ENCODE data around the gene CUBN.

CUBN gene

GRCh38 chr10:16919121-16919982, 210.3 kb downstream of the CUBN start:
- DNase-seq (ENCODE audit: low read depth, low spot score) = no peak

- DNase-seq (ENCODE audit: low read depth, low spot score) = no peak
Observed at GRCh38 chr10:16916496-16916895, 213.1 kb downstream of the CUBN start.

DNA sequence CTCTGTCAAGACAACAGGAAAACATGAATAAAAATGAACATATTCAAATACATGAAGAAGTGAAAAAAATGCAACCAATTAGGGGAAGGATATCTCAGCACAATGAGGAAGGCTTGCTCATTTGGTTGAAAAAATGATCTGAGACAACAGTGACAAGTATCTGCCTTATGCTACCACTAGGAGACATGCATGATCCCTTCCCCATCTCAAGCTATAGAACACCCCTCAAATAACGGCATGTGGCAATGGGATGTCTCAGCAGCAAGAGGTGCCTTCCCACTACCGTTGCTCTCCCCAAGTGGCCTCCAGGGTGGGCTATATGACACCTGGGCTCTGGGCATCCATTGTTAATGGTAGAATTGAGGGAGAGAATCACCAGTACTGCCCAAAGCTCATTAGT, 214.3 kb downstream of the CUBN start:
- no peak for DNase-seq (ENCODE audit: low read depth, low spot score)

GRCh38 chr10:16913266-16913665, 216.3 kb downstream of the CUBN start:
- DNase-seq (ENCODE audit: low read depth, low spot score) = no peak

GRCh38 chr10:16910793-16911164, 218.8 kb downstream of the CUBN start:
- DNase-seq (ENCODE audit: low read depth, low spot score) = no peak

GRCh38 chr10:16909961-16910792, 219.4 kb downstream of the CUBN start:
- no peak for DNase-seq (ENCODE audit: low read depth, low spot score)

GRCh38 chr10:16909271-16909767, 220.3 kb downstream of the CUBN start:
- no peak for DNase-seq (ENCODE audit: low read depth, low spot score)

GRCh38 chr10:16907687-16908086, 221.9 kb downstream of the CUBN start:
- no peak for DNase-seq (ENCODE audit: low read depth, low spot score)

DNA sequence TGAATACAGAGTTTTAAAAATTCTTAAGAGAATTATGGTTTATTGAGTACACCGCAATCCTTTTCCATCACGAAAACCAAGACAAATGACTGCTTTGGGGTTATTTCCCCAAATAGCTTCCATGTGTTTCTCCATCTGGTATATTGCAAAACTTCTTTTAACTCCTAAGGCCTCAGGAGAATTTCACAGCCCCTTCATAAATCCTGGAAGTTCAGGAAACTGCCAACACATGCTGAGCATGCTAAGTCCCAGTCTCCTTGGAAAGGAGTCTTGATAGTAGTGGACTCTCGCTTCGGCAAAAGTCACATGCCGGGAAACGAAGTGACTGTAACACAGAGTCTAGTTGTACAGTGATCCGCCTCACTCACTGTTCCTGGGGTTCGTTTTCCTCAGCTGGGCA, 224.3 kb downstream of the CUBN start:
- no peak for DNase-seq (ENCODE audit: low read depth, low spot score)

DNA sequence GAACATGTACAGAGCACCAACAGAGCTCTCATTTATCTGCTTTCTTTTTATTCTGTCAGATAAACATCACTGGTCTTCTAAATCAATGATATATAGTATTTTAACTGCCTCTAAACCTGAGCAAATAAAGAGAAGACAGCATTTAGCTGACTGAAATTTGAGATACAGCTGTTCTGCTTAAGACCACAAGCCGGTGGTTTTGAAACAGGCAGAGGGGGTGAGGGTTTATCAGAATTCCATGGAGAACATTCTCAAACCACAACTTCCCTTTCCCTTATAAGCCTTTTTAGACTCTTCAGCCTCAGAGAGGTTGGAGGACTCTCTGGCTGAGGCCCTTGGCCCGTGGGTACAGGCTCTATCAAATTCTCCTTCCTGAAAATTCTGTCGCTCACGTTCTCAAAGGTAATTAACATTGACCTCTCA, 225.0 kb downstream of the CUBN start:
- DNase-seq (ENCODE audit: low read depth, low spot score) = no peak

DNA sequence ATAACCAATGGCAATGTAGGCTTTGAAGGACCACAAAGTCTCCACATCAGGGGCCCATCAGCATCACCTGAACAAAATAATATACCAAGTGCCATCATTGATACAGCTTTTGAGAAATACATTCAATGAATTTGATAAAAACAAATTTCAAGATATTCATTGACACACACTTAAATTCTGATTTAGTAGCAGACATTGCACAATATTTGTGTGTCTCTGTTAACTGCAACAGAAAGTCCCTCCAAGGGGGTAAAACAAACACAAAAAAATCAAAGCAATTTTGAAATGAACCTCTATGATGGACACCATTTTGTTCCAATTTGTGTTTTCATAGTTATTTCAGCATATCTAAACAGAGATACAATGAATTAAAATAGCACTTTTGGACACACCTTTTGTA, 225.6 kb downstream of the CUBN start:
- DNase-seq (ENCODE audit: low read depth, low spot score) = no peak

DNA sequence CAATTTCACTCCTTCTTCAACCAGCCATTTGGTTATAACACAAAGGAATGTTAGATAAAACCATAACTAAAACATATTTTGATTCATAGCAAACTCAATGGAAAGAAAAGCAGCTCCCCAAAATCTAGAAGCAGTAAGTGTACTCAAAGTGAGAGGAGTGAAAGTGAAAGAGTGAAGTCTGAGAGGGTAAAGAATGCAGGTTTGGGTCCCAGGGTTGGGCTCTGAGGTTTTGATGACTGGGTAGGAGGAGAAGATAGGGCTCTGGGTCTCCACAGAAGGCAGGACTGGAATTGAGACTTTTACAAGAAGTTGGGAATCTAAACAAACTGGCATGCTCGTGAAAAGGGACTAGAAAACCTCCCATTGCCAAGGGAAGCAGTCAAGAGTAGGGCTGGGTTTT, 227.0 kb downstream of the CUBN start:
- DNase-seq (ENCODE audit: low read depth, low spot score) = no peak

DNA sequence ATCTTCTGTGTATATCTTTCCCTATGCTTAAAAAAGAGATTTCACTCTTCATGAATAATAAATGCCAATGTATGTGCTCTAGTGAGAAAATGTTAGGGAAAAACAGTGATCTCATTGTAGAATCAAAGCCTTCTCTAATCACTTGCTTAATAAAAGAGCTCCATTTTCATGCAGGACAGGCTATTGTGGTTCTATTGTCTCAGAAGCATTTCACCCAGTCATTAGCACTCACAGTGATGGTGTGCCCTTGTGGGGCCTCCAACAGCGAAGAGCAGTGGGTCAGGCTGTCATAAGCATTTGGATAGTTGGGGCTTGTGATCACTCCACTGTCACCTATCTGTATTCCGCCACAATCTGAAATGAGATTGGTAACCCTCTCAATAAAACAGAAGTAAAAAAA, 228.5 kb downstream of the CUBN start:
- DNase-seq (ENCODE audit: low read depth, low spot score) = no peak

- DNase-seq (ENCODE audit: low read depth, low spot score) = no peak
Observed at GRCh38 chr10:16896993-16897392, 232.6 kb downstream of the CUBN start.

DNA sequence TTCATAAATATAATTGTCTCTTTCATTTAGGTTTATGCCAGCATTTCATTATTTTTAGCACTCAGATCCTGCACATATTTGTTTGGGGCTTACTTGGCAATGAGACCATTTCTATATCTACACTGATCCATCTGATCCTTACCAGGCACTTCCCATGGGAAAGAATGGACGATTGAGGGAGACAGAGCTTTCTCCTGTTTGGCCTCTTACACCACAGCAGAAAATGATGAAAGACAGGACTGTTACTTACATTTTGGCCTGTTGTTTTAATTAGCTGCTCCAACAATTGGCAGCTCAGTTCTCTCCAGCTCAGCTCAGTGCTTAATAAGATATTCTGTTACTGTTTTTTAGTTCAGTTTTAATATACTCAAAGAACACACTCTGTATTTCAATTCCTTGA, 234.8 kb downstream of the CUBN start:
- no peak for DNase-seq (ENCODE audit: low read depth, low spot score)

- no peak for DNase-seq (ENCODE audit: low read depth, low spot score)
Observed at GRCh38 chr10:16893664-16894063, 235.9 kb downstream of the CUBN start.

DNA sequence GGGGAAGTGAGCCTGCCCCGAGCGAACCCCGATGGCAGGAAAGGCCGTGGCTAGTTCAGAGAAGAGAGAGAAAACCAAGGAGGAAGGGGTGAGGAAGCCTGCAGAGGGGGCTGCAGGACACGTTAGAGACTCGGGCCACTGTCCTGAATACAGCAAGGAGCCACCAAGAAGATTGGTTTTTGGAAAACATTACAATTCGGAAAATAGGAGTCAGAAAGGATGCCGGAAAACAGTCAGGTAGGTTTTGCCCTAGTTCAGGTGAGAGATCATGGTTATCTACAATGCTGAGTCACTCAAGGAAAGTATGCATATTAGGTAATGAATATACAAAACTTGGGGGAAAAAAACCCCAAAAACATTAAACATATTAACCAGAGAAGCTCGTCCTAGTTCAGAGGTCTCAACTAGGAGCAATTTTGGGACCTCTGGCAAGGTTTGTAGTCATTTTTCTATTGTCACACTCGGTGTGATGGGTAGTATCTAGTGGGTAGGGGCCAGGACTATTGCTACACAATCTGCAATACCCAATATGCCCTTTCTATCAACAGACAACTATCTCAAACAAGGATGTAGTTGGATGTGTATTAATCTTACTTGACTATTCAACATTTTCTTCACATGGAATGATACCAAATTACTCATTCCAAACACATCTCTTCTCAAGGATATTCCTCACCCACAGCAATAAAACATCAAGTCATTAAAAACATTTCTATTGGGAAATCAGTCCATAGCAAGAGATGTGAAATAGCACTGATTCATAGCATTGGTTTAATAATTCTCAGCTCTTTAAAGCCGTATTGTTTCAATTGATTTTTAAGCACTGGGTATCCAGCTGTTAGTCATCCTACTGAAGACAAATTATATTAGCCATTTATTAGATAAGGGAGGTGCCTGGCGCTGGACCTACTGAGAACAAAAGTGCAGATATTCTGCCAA, 238.0 kb downstream of the CUBN start:
- DNase-seq (ENCODE audit: low read depth, low spot score) = peak; percentile 2

DNA sequence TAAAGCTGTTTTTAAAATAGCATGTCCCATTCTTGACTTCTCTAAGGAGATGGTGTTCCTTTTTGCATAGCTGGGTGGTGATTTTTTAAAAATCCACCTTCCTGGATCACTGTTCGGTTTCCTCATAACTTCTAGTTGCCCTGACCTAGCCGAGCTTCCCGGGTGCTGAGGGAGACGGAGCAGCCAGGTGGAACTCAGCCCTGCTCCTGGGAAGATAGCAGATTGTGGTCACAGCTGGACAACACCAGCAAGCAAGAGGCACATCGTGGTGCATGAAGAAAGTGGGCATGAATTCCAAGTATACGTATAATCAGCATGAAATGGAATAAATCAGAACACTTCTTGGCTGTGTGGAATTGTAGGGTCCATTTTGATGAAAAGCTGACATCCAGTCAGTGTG, 238.9 kb downstream of the CUBN start:
- DNase-seq (ENCODE audit: low read depth, low spot score) = no peak

GRCh38 chr10:16887565-16887964, 242.0 kb downstream of the CUBN start:
- DNase-seq (ENCODE audit: low read depth, low spot score) = no peak

- DNase-seq (ENCODE audit: low read depth, low spot score) = no peak
Observed at GRCh38 chr10:16886031-16886430, 243.6 kb downstream of the CUBN start.

GRCh38 chr10:16884497-16884896, 245.1 kb downstream of the CUBN start:
- DNase-seq (ENCODE audit: low read depth, low spot score) = no peak

DNA sequence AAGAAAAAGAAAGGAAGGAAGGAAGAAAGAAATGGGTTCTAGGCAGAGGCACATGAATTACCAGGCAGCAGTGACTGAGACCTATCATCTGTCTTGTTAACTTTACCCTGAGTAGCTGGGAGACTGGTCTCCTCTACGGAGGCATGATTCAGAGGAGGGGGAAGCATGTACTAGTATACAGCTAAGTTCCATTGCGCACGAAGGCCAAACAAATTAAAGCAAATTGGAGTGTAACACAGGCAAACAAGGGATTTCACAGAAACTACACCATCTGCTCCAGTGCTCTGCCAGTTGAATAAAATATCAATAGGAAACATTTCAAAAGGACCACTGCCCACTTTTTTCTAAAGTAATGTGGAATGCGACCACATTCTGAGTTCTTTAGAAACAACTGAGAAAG, 246.5 kb downstream of the CUBN start:
- DNase-seq (ENCODE audit: low read depth, low spot score) = no peak

All from activated CD4-positive, CD25-positive, alpha-beta regulatory T cell treated with anti-CD3 and anti-CD28 coated beads, Interleukin-2, amount 50 U/mL, for 16 hours (primary cell).